Testis (tissue), 2 donors: ENCODE results near the gene NCBP3.

Source experiments
- POLR2A ChIP-seq: fragments of 450-650 bp; IDR thresholded peaks from one replicate; pipeline ENCODE4 v1.6.1; 2017; ENCODE audit warnings: antibody characterized with exemption, mild to moderate bottlenecking, moderate library complexity
- TF ChIP-seq, protein P1 (sequence below), 3 experiments: fragments of 450-650 bp in 2 of 3; fragments of 200-600 bp in 1 of 3; sonication (generic) in 1 of 3; IDR thresholded peaks; one replicate each; pipeline ENCODE4 v1.5.1; 2016 to 2019; ENCODE audit warnings: antibody characterized with exemption in 3 of 3, mild to moderate bottlenecking in 2 of 3, moderate library complexity in 1 of 3

DNA sequence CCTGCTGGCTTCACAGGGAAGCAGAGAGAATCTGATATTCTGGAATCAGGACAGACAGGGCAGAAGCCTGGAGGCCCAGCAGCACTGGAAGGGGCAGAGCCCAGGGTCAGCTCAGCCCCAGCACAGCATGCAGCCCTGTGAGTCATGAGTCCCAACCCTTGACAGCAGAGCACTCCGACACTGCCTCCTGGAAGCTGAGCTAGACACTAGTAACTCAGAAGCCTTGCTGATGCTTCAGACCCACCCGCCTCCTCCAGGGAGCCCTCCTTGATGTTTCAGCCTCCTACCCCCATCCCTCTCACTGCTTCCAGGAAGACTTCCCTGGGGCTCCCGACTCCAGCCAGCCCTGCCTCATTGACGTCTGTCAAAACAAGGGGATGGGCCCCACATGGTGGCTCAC lies 39.9 kb upstream of the NCBP3 start:
- no peak for TF ChIP-seq POLR2A
- TF ChIP-seq, protein P1, sequence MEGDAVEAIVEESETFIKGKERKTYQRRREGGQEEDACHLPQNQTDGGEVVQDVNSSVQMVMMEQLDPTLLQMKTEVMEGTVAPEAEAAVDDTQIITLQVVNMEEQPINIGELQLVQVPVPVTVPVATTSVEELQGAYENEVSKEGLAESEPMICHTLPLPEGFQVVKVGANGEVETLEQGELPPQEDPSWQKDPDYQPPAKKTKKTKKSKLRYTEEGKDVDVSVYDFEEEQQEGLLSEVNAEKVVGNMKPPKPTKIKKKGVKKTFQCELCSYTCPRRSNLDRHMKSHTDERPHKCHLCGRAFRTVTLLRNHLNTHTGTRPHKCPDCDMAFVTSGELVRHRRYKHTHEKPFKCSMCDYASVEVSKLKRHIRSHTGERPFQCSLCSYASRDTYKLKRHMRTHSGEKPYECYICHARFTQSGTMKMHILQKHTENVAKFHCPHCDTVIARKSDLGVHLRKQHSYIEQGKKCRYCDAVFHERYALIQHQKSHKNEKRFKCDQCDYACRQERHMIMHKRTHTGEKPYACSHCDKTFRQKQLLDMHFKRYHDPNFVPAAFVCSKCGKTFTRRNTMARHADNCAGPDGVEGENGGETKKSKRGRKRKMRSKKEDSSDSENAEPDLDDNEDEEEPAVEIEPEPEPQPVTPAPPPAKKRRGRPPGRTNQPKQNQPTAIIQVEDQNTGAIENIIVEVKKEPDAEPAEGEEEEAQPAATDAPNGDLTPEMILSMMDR (IDR thresholded peaks at IDR 0.05), result no peak
